Psoas muscle (tissue), 8 donors: ENCODE data around the gene NDRG4. TPM values are rescaled to one million over a fixed set of nuclear protein-coding genes. Genes with fewer than 3 reads are reported as not detected.

Experiments used
- ATAC-seq, 4 donors: fragments of 200-7000 bp; cut with Tn5 transposase; one replicate each; pipeline ENCODE4 v1.9.1; 2020; ENCODE audit warnings: moderate library complexity in 3 of 4, mild to moderate bottlenecking in 2 of 4
- DNase-seq, 2 donors: peaks; one replicate each; pipeline ENCODE4 v3.0.0-alpha.2; 2020
- H3K27ac ChIP-seq: fragments of 200-600 bp; one replicate; pipeline ENCODE4 v1.8.0; 2022
- H3K27me3 ChIP-seq, 3 donors: fragments of 200-600 bp in 1 of 3; one replicate each; pipeline versions ENCODE4 v1.6.1 to v1.8.0; 2013 to 2022; ENCODE audit warnings: low read length in 2 of 3, mild to moderate bottlenecking in 2 of 3, moderate library complexity in 1 of 3; ENCODE audit not compliant: insufficient read depth in 3 of 3
- H3K36me3 ChIP-seq, 2 donors: fragments of 200-600 bp in 1 of 2; one replicate each; pipeline versions ENCODE4 v1.6.1 to v1.8.0; 2013 to 2022; ENCODE audit warnings: low read depth in 1 of 2, mild to moderate bottlenecking in 1 of 2, moderate library complexity in 1 of 2; ENCODE audit not compliant: insufficient read depth in 1 of 2
- H3K4me1 ChIP-seq: fragments of 200-600 bp; one replicate; pipeline ENCODE4 v1.8.0; 2022
- H3K4me3 ChIP-seq: fragments of 200-600 bp; one replicate; pipeline ENCODE4 v1.8.0; 2022; ENCODE audit warnings: mild to moderate bottlenecking
- H3K9me3 ChIP-seq: fragments of 200-600 bp; one replicate; pipeline ENCODE4 v1.8.0; 2022
- CTCF ChIP-seq: fragments of 200-600 bp; IDR thresholded peaks from one replicate; pipeline ENCODE4 v1.8.0; 2022; ENCODE audit warnings: antibody characterized with exemption
- WGBS, 3 donors: extraction: QIAGEN DNeasy Blood & Tissue Kit; methylation state at CpG; one replicate each; pipeline versions ENCODE4 v1.1.6 to v1.1.7; 2013; 5-methylcytosine and 5-hydroxymethylcytosine counted together
- intact Hi-C, 2 donors: fragments of 100-400 bp; cut with DNase I; formaldehyde crosslinking; loops; one replicate each; pipeline versions ENCODE4 v1.11.0 to v1.14.2; 2022
- polyA plus RNA-seq, 3 donors: library from polyadenylated mRNA; stranded (reverse); fragments of 200-250 nt; gene quantifications; one replicate each; pipeline ENCODE4 v1.2.3, GENCODE V29; 2013
- total RNA-seq, 4 donors: library from RNA; stranded (reverse); fragmentation: NEBNext Ultra II Directional in 2 of 4; extraction: Animal tissue kit (Norgen Biotek cat#: 25700) in 2 of 4; gene quantifications; one replicate each; pipeline versions ENCODE4 v1.2.1 to v1.2.4, GENCODE V29; 2021 to 2023
- donor health status: healthy with polysubstance abuse.
- donor health status: DM: no; HTN: no; CAD: no; lungs with moderate emphysema.
- donor health status: Bipolar disorder and iron deficiency.
- donor health status: healthy.
- donor health status: DM: yes; HTN: yes; CAD: no.
- donor health status: DM: no; HTN: no; CAD: no.
- donor health status: DM: no; HTN: no; CAD: no.
- donor health status: DM: yes; HTN: yes; CAD: no.

The NDRG4 gene
- total and polyA plus RNA-seq, 7 donors: 1.7 to 12.3 (median 2.5) TPM

- 1% methylated on average over 54 to 86 of the region's 86 CpGs for WGBS, 3 donors
- Histone ChIP-seq H3K27ac (no peak overlapping the region), H3K36me3 (no peaks in the 10 kb centered on the region), H3K9me3 (no peaks in the 10 kb centered on the region), H3K4me1 (no peaks in the 10 kb centered on the region), H3K27me3 (peaks cover 0 to 70% (median 16%) of the 10 kb centered on the region in 3 donors), H3K4me3 (peak overlapping the region; percentile 63)
- DNase-seq (no peak), ATAC-seq (peak in 2 of 4 donors; percentile 32 to 40)
- intact Hi-C loops: no loop called here
- no peak for TF ChIP-seq CTCF
Observed at GRCh38 chr16:58464047-58464915, 35.7 kb upstream of the NDRG4 start.

- H3K36me3 ChIP-seq: no peaks in the 10 kb centered on the region
- peak overlapping the region; percentile 63 for H3K4me3 ChIP-seq
- H3K4me1 ChIP-seq: no peaks in the 10 kb centered on the region
- H3K27me3 ChIP-seq: peaks cover 0 to 74% (median 16%) of the 10 kb centered on the region in 3 donors
- TF ChIP-seq CTCF: no peak
- intact Hi-C loops: no loop called here
- no peaks in the 10 kb centered on the region for H3K9me3 ChIP-seq
- H3K27ac ChIP-seq: no peak overlapping the region
- whole genome bisulfite sequencing, 3 donors: 16 to 19% (median 18%) methylated on average over 24 of the region's 24 CpGs
- DNase-seq (no peak), ATAC-seq (no peak)
Observed at GRCh38 chr16:58464916-58465731, 34.8 kb upstream of the NDRG4 start.

- ATAC-seq: no peak
- intact Hi-C loops: no loop called here
- H3K4me1 ChIP-seq: no peaks in the 10 kb centered on the region
- no peak overlapping the region for H3K27ac ChIP-seq
- no peak for DNase-seq
- peaks cover 0 to 74% (median 16%) of the 10 kb centered on the region in 3 donors for H3K27me3 ChIP-seq
- WGBS, 3 donors: 68 to 83% (median 75%) methylated on average over 13 of the region's 13 CpGs
- no peaks in the 10 kb centered on the region for H3K9me3 ChIP-seq
- TF ChIP-seq CTCF: no peak
- H3K4me3 ChIP-seq: no peak overlapping the region
- no peaks in the 10 kb centered on the region for H3K36me3 ChIP-seq
Observed at GRCh38 chr16:58465817-58466216, 34.1 kb upstream of the NDRG4 start.

- no peak overlapping the region for H3K4me3 ChIP-seq
- ATAC-seq: no peak
- TF ChIP-seq CTCF: no peak
- H3K27me3 ChIP-seq: peaks cover 0 to 73% (median 16%) of the 10 kb centered on the region in 3 donors
- WGBS, 3 donors: 80 to 93% (median 87%) methylated on average over 3 of the region's 3 CpGs
- H3K4me1 ChIP-seq: no peaks in the 10 kb centered on the region
- H3K9me3 ChIP-seq: no peaks in the 10 kb centered on the region
- no peak overlapping the region for H3K27ac ChIP-seq
- DNase-seq: no peak
- H3K36me3 ChIP-seq: no peaks in the 10 kb centered on the region
- intact Hi-C loops: no loop called here
Observed at GRCh38 chr16:58466396-58466795, 33.5 kb upstream of the NDRG4 start.
